ENCODE measurements around the gene SENP5.
"Not testable (repeated sequence)": the region's sequence is repeated elsewhere in the genome, so short reads cannot be mapped to it uniquely, and the experiment has no call there.

Gene SENP5

DNA sequence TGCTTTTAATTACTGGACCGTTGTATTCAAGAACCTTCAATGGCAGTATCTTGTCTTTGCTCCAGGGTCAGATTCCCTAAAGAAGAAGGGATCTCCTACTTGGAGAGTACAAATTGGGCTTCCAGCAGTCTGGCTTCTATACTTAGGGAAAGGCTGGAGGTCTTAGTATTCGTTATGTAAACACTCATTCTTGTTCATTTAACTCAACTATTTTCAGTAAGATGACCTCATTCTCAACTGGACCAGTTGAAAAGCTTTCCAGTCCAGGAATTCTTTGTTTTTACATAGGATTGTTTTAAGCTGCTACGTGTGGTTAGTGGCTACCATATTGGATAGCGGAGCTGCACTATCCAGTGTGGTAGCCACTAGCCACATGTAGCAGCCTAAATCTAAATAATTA lies 4.6 kb downstream of the SENP5 start:
- H3K4me3 ChIP-seq (ENCODE audit: low read depth in 1 of 2, low read length in 2 of 2): no peak overlapping the region
- H3K9me3 ChIP-seq (ENCODE audit: insufficient read depth, low read length, severe bottlenecking): no peaks in the 10 kb centered on the region
- peaks cover 93% of the 10 kb centered on the region for H3K79me2 ChIP-seq (ENCODE audit: insufficient read depth, low read length)
- no peak overlapping the region for H3K4me2 ChIP-seq (ENCODE audit: insufficient read depth, low read length)
- H3K27ac ChIP-seq (ENCODE audit: low read length): no peak overlapping the region
- H3K4me1 ChIP-seq (ENCODE audit: insufficient read depth, low read length): peaks cover 26% of the 10 kb centered on the region
- no peak for DNase-seq
- no peaks in the 10 kb centered on the region for H3K27me3 ChIP-seq (ENCODE audit: insufficient read depth, low read length, poor library complexity)
- no peak overlapping the region for H2AFZ ChIP-seq (ENCODE audit: low read depth, low read length)
- H3K9ac ChIP-seq (ENCODE audit: low read depth, low read length): no peak overlapping the region
- TF ChIP-seq, protein P1, sequence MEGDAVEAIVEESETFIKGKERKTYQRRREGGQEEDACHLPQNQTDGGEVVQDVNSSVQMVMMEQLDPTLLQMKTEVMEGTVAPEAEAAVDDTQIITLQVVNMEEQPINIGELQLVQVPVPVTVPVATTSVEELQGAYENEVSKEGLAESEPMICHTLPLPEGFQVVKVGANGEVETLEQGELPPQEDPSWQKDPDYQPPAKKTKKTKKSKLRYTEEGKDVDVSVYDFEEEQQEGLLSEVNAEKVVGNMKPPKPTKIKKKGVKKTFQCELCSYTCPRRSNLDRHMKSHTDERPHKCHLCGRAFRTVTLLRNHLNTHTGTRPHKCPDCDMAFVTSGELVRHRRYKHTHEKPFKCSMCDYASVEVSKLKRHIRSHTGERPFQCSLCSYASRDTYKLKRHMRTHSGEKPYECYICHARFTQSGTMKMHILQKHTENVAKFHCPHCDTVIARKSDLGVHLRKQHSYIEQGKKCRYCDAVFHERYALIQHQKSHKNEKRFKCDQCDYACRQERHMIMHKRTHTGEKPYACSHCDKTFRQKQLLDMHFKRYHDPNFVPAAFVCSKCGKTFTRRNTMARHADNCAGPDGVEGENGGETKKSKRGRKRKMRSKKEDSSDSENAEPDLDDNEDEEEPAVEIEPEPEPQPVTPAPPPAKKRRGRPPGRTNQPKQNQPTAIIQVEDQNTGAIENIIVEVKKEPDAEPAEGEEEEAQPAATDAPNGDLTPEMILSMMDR (IDR thresholded peaks at IDR 0.05; ENCODE audit: borderline replicate concordance, extremely low read depth, low read length, poor library complexity, severe bottlenecking): no peak
- H3K36me3 ChIP-seq (ENCODE audit: insufficient read depth, low read length): peaks cover 13% of the 10 kb centered on the region
- no peak for ATAC-seq (ENCODE audit: insufficient read depth, low read depth)
- peaks cover 40% of the 10 kb centered on the region for H4K20me1 ChIP-seq (ENCODE audit: insufficient read depth, low read length)

DNA sequence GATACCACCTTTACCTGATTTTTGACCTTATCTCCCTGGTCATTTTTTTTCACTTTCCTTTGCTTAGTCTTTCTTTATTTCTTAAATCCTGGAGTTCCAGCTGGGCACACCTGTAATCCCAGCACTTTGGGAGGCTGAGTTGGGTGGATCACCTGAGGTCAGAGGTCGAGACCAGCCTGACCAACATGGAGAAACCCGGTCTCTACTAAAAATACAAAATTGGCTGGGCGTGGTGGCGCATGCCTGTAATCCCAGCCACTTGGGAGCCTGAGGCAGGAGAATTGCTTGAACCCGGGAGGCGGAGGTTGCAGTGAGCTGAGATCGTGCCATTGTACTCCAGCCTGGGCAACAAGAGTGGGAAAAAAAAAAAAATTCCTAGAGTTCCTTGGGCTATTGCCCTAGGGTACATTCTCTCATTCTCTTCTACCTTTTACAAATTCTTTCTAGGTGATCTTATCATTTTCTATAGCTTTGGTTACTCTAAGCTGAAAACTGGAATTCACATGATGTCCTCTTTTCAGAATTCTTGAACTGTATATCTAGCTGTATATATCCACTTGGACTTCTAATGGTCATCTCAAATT lies 6.9 kb downstream of the SENP5 start:
- H3K27ac ChIP-seq (ENCODE audit: low read length); H3K4me3 ChIP-seq (ENCODE audit: low read depth in 1 of 2, low read length in 2 of 2); H3K27me3 ChIP-seq (ENCODE audit: insufficient read depth, low read length, poor library complexity); ATAC-seq (ENCODE audit: insufficient read depth, low read depth); H3K9ac ChIP-seq (ENCODE audit: low read depth, low read length); DNase-seq; H2AFZ ChIP-seq (ENCODE audit: low read depth, low read length); H3K9me3 ChIP-seq (ENCODE audit: insufficient read depth, low read length, severe bottlenecking); H3K4me2 ChIP-seq (ENCODE audit: insufficient read depth, low read length): not testable (repeated sequence)
- Histone ChIP-seq H3K79me2 (ENCODE audit: insufficient read depth, low read length) (peaks cover 98% of the 10 kb centered on the region), H3K4me1 (ENCODE audit: insufficient read depth, low read length) (peaks cover 14% of the 10 kb centered on the region), H4K20me1 (ENCODE audit: insufficient read depth, low read length) (peaks cover 51% of the 10 kb centered on the region), H3K36me3 (ENCODE audit: insufficient read depth, low read length) (peaks cover 19% of the 10 kb centered on the region)

DNA sequence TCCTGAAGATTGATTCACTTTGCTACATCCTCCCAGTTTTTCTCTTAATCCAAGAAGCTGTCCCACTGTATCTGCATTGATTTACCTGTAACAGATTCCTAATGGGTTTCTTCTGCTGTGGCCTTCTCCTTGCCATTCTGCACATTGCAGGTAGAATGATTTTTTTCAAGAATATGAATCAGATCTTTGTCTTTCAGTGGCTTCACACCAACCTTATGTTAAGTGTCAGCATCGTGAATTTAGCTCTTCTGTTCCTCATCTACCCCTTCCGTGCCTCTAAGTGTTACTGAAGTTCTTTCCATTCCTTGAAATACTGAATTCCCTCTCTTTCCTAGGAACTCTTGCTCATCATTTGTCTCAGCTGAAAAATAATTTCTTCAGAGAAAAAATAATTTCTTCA lies 7.5 kb downstream of the SENP5 start:
- no peak overlapping the region for H3K27ac ChIP-seq (ENCODE audit: low read length)
- peaks cover 15% of the 10 kb centered on the region for H3K36me3 ChIP-seq (ENCODE audit: insufficient read depth, low read length)
- no peaks in the 10 kb centered on the region for H3K27me3 ChIP-seq (ENCODE audit: insufficient read depth, low read length, poor library complexity)
- H3K9ac ChIP-seq (ENCODE audit: low read depth, low read length): no peak overlapping the region
- ATAC-seq (ENCODE audit: insufficient read depth, low read depth) (no peak), DNase-seq (no peak)
- TF ChIP-seq EZH2 (IDR thresholded peaks at IDR 0.05; ENCODE audit: borderline replicate concordance, low read depth, low read length, severe bottlenecking): no peak
- TF ChIP-seq, protein P1 (IDR thresholded peaks at IDR 0.05; ENCODE audit: borderline replicate concordance, extremely low read depth, low read length, poor library complexity, severe bottlenecking): no peak
- H3K4me2 ChIP-seq (ENCODE audit: insufficient read depth, low read length): no peak overlapping the region
- no peaks in the 10 kb centered on the region for H3K9me3 ChIP-seq (ENCODE audit: insufficient read depth, low read length, severe bottlenecking)
- H3K4me3 ChIP-seq (ENCODE audit: low read depth in 1 of 2, low read length in 2 of 2): no peak overlapping the region
- H3K4me1 ChIP-seq (ENCODE audit: insufficient read depth, low read length): peaks cover 8% of the 10 kb centered on the region; the same call in 1 of the 2 replicates
- peaks cover 49% of the 10 kb centered on the region for H4K20me1 ChIP-seq (ENCODE audit: insufficient read depth, low read length)
- H2AFZ ChIP-seq (ENCODE audit: low read depth, low read length): no peak overlapping the region
- H3K79me2 ChIP-seq (ENCODE audit: insufficient read depth, low read length): peaks cover 98% of the 10 kb centered on the region

DNA sequence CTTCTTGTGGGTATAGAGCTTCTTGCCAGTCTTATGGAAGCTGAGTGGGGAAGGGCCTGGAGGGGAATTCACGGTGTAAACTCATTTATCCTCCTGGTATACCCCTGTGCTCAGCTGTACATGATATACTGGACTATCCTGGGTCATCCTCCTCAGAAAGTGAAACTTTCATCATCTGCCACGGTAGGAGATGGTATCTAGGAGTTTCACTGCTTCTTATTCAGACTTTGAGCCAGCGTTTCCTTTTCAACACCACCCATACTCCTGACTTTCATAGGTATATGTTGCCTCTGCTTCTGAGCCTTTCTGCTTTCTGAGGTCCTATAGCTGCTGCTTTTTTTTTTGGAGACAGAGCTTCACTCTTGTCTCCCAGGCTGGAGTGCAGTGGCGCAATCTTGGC lies 15.6 kb downstream of the SENP5 start:
- Histone ChIP-seq H3K4me3 (ENCODE audit: low read depth in 1 of 2, low read length in 2 of 2) (no peak overlapping the region), H3K4me2 (ENCODE audit: insufficient read depth, low read length) (no peak overlapping the region), H3K27ac (ENCODE audit: low read length) (no peak overlapping the region), H2AFZ (ENCODE audit: low read depth, low read length) (no peak overlapping the region), H3K36me3 (ENCODE audit: insufficient read depth, low read length) (peaks cover 42% of the 10 kb centered on the region), H4K20me1 (ENCODE audit: insufficient read depth, low read length) (peaks cover 42% of the 10 kb centered on the region), H3K4me1 (ENCODE audit: insufficient read depth, low read length) (no peaks in the 10 kb centered on the region), H3K79me2 (ENCODE audit: insufficient read depth, low read length) (peaks cover 97% of the 10 kb centered on the region), H3K27me3 (ENCODE audit: insufficient read depth, low read length, poor library complexity) (no peaks in the 10 kb centered on the region), H3K9me3 (ENCODE audit: insufficient read depth, low read length, severe bottlenecking) (no peaks in the 10 kb centered on the region), H3K9ac (ENCODE audit: low read depth, low read length) (no peak overlapping the region)
- TF ChIP-seq EZH2 (IDR thresholded peaks at IDR 0.05; ENCODE audit: borderline replicate concordance, low read depth, low read length, severe bottlenecking): no peak
- TF ChIP-seq, protein P1 (IDR thresholded peaks at IDR 0.05; ENCODE audit: borderline replicate concordance, extremely low read depth, low read length, poor library complexity, severe bottlenecking): no peak
- DNase-seq: no peak
- ATAC-seq (ENCODE audit: insufficient read depth, low read depth): no peak

All from DND-41 (cell line).